GM23338 (cell line): ENCODE measurements around the gene ENOSF1. TPM values are rescaled to one million over a fixed set of nuclear protein-coding genes. Genes with fewer than 3 reads are reported as not detected.

Experiments used
- ATAC-seq: fragments of 200-7000 bp; cut with Tn5 transposase; 3 replicates; pipeline ENCODE4 v1.9.1; 2020
- DNase-seq: peaks from one replicate; pipeline ENCODE4 v3.0.0-alpha.2; 2015; ENCODE audit warnings: low spot score
- H2AFZ ChIP-seq: fragments of 200-600 bp; sonication (generic); 2 replicates; pipeline ENCODE4 v1.8.0; 2016; ENCODE audit warnings: antibody characterized with exemption, mild to moderate bottlenecking, moderate library complexity
- H3F3A ChIP-seq: fragments of 200-600 bp; sonication (generic); replicated peaks from 2 replicates; pipeline ENCODE4 v1.8.0; 2017; ENCODE audit warnings: antibody characterized with exemption, mixed run types, low read depth
- H3K27ac ChIP-seq: fragments of 200-600 bp; sonication (generic); 2 replicates; pipeline ENCODE4 v1.6.1; 2016; ENCODE audit warnings: low read depth
- H3K27me3 ChIP-seq: fragments of 200-600 bp; sonication (generic); 2 replicates; pipeline ENCODE4 v1.8.0; 2016; ENCODE audit warnings: mild to moderate bottlenecking, mixed run types, moderate library complexity; ENCODE audit not compliant: insufficient read depth
- H3K36me3 ChIP-seq: fragments of 200-600 bp; sonication (generic); 2 replicates; pipeline ENCODE4 v1.8.0; 2016; ENCODE audit warnings: mild to moderate bottlenecking; ENCODE audit not compliant: insufficient read depth
- H3K4me1 ChIP-seq: fragments of 200-600 bp; sonication (generic); 2 replicates; pipeline ENCODE4 v1.8.0; 2016; ENCODE audit warnings: mild to moderate bottlenecking, moderate library complexity; ENCODE audit not compliant: insufficient read depth
- H3K4me2 ChIP-seq: fragments of 200-600 bp; sonication (generic); 2 replicates; pipeline ENCODE4 v1.7.1; 2017; ENCODE audit warnings: mixed run types
- H3K4me3 ChIP-seq: fragments of 200-600 bp; sonication (generic); 2 replicates; pipeline ENCODE4 v1.6.1; 2016; ENCODE audit warnings: mixed run types
- H3K79me2 ChIP-seq: fragments of 200-600 bp; sonication (generic); replicated peaks from 2 replicates; pipeline ENCODE4 v1.8.0; 2017; ENCODE audit warnings: mild to moderate bottlenecking; ENCODE audit not compliant: insufficient read depth
- H3K9me2 ChIP-seq: fragments of 200-600 bp; sonication (generic); 2 replicates; pipeline ENCODE4 v1.8.0; 2017; ENCODE audit not compliant: insufficient read depth
- H4K20me1 ChIP-seq: fragments of 200-600 bp; sonication (generic); replicated peaks from 2 replicates; pipeline ENCODE4 v1.8.0; 2017; ENCODE audit warnings: mild to moderate bottlenecking; ENCODE audit not compliant: insufficient read depth
- H3K27ac Mint-ChIP-seq: 2 replicates; pipeline ENCODE4 v1.8.0; 2020; ENCODE audit warnings: inconsistent platforms, mild to moderate bottlenecking, moderate library complexity, mixed read lengths
- H3K27me3 Mint-ChIP-seq: 3 replicates; pipeline ENCODE4 v1.8.0; 2022; ENCODE audit warnings: low read depth, mild to moderate bottlenecking, moderate library complexity, mixed read lengths, inconsistent platforms; ENCODE audit not compliant: insufficient read depth, poor library complexity
- H3K36me3 Mint-ChIP-seq: 3 replicates; pipeline ENCODE4 v1.8.0; 2021; ENCODE audit warnings: low read depth, mild to moderate bottlenecking, inconsistent platforms, moderate library complexity, mixed read lengths
- H3K4me1 Mint-ChIP-seq: 3 replicates; pipeline ENCODE4 v1.8.0; 2020; ENCODE audit warnings: mild to moderate bottlenecking, inconsistent platforms, mixed read lengths
- H3K4me3 Mint-ChIP-seq: 3 replicates; pipeline ENCODE4 v1.8.0; 2021; ENCODE audit warnings: moderate library complexity, mild to moderate bottlenecking, inconsistent platforms, mixed read lengths
- H3K9me3 Mint-ChIP-seq: 3 replicates; pipeline ENCODE4 v1.8.0; 2020; ENCODE audit warnings: moderate library complexity, mild to moderate bottlenecking, inconsistent platforms, mixed read lengths
- CREB1 ChIP-seq: fragments of 250-450 bp; sonication (Bioruptor Pico); IDR thresholded peaks from 2 replicates; pipeline ENCODE4 v1.5.0; 2020; ENCODE audit warnings: low read depth, mild to moderate bottlenecking, moderate library complexity
- EZH2 ChIP-seq: fragments of 200-600 bp; sonication (generic); IDR thresholded peaks from one replicate; pipeline ENCODE4 v1.8.0; 2017; ENCODE audit warnings: antibody characterized with exemption, mild to moderate bottlenecking, low read depth; ENCODE audit not compliant: unreplicated experiment
- EZH2phosphoT487 ChIP-seq: fragments of 200-600 bp; sonication (generic); IDR thresholded peaks from one replicate; pipeline ENCODE4 v1.8.1; 2018; ENCODE audit warnings: antibody characterized with exemption; ENCODE audit not compliant: unreplicated experiment
- NANOG ChIP-seq: IDR thresholded peaks from 2 replicates; pipeline ENCODE4 v1.6.1; 2016; ENCODE audit warnings: antibody characterized with exemption, borderline replicate concordance
- POLR2AphosphoS5 ChIP-seq: IDR thresholded peaks from 2 replicates; pipeline ENCODE4 v1.6.1; 2016; ENCODE audit warnings: antibody characterized with exemption, low read depth
- STAT1 ChIP-seq: IDR thresholded peaks from one replicate; pipeline ENCODE4 v1.6.1; 2016; ENCODE audit warnings: antibody characterized with exemption; ENCODE audit not compliant: unreplicated experiment
- ZNF114 ChIP-seq: fragments of 250-450 bp; sonication (Bioruptor Pico); IDR thresholded peaks from 2 replicates; pipeline ENCODE4 v1.5.0; 2020; ENCODE audit warnings: mild to moderate bottlenecking, moderate library complexity
- ZNF331 ChIP-seq: fragments of 250-450 bp; sonication (Bioruptor Pico); IDR thresholded peaks from 2 replicates; pipeline ENCODE4 v1.5.0; 2020; ENCODE audit warnings: low read depth, mild to moderate bottlenecking, moderate library complexity
- polyA plus RNA-seq: library from polyadenylated mRNA; unstranded; fragments of >200 nt; fragmentation: Nextera tagmentation; extraction: Ambion mirVana; gene quantifications from 2 replicates; pipeline ENCODE4 v1.2.1, GENCODE V29; 2016
- total RNA-seq: library from RNA; depleted of rRNA; stranded (reverse); fragments of >200 nt; shearing (Covaris generic); gene quantifications from 2 replicates; pipeline ENCODE4 v1.2.3, GENCODE V29; 2014
- TF ChIP-seq, protein P1 (sequence below), 2 experiments: fragments of 200-600 bp in 1 of 2; sonication (generic) in 1 of 2; conservative IDR thresholded peaks; 2 replicates each; pipeline versions ENCODE4 v1.5.1 to v1.6.1; 2016 to 2017; ENCODE audit warnings: antibody characterized with exemption in 2 of 2, low read depth in 2 of 2, mild to moderate bottlenecking in 2 of 2, moderate library complexity in 1 of 2
- TF ChIP-seq, protein P2 (sequence below): IDR thresholded peaks from 2 replicates; pipeline ENCODE4 v1.6.1; 2016; ENCODE audit warnings: antibody characterized with exemption
- TF ChIP-seq, protein P3 (sequence below): fragments of 250-450 bp; sonication (Bioruptor Pico); IDR thresholded peaks from 2 replicates; pipeline ENCODE4 v1.5.0; 2020; ENCODE audit warnings: mild to moderate bottlenecking, moderate library complexity

Gene ENOSF1
- total and polyA plus RNA-seq, 2 experiments from 2014 or later, result 30.1 to 36.4 TPM

DNA sequence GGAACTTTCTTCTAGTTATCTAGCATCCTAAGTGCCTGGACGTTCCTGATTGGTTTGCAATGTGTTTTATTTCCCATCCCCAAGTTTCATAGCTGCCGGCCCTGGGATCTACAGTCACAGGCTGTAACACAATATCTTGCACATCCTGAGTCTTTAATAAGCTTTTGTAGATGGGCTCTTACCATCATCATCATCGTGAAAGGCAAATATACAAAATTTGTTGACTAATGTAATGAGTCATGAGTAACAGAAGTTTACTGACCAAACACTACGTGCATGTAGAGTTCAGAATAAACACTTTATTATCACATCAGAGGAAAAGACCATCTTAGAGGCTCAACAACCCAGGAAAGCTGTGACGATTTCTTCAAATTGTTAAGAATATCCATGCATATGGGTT is 63.1 kb downstream of the ENOSF1 start:
- TF ChIP-seq, protein P1, sequence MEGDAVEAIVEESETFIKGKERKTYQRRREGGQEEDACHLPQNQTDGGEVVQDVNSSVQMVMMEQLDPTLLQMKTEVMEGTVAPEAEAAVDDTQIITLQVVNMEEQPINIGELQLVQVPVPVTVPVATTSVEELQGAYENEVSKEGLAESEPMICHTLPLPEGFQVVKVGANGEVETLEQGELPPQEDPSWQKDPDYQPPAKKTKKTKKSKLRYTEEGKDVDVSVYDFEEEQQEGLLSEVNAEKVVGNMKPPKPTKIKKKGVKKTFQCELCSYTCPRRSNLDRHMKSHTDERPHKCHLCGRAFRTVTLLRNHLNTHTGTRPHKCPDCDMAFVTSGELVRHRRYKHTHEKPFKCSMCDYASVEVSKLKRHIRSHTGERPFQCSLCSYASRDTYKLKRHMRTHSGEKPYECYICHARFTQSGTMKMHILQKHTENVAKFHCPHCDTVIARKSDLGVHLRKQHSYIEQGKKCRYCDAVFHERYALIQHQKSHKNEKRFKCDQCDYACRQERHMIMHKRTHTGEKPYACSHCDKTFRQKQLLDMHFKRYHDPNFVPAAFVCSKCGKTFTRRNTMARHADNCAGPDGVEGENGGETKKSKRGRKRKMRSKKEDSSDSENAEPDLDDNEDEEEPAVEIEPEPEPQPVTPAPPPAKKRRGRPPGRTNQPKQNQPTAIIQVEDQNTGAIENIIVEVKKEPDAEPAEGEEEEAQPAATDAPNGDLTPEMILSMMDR (conservative IDR thresholded peaks at IDR 0.05; ENCODE audit: low read depth in 2 of 2), result no peak
- TF ChIP-seq ZNF331, result no peak
- no peak overlapping the region for H3K27ac Mint-ChIP-seq
- no peak overlapping the region for H3K4me2 ChIP-seq
- H3K79me2 ChIP-seq, result peaks cover 3% of the 10 kb centered on the region; the same call in 1 of the 2 replicates
- DNase-seq, result no peak
- H3F3A ChIP-seq, result no peaks in the 10 kb centered on the region
- no peaks in the 10 kb centered on the region; the same call in 1 of the 2 replicates for H3K4me1 ChIP-seq
- H3K9me2 ChIP-seq, result no peaks in the 10 kb centered on the region
- H2AFZ ChIP-seq, result no peak overlapping the region
- no peak for ATAC-seq
- H3K36me3 Mint-ChIP-seq, result no peaks in the 10 kb centered on the region
- H3K4me1 Mint-ChIP-seq, result peaks cover 12% of the 10 kb centered on the region; the same call in 2 of the 3 replicates
- H3K27me3 Mint-ChIP-seq, result peaks cover 5% of the 10 kb centered on the region
- H3K4me3 Mint-ChIP-seq, result no peak overlapping the region
- no peaks in the 10 kb centered on the region; the same call in 2 of the 3 replicates for H3K9me3 Mint-ChIP-seq
- H3K36me3 ChIP-seq, result no peaks in the 10 kb centered on the region
- no peak overlapping the region for H3K27ac ChIP-seq
- no peaks in the 10 kb centered on the region; the same call in 1 of the 2 replicates for H4K20me1 ChIP-seq
- H3K27me3 ChIP-seq, result no peaks in the 10 kb centered on the region
- H3K4me3 ChIP-seq, result no peak overlapping the region

DNA sequence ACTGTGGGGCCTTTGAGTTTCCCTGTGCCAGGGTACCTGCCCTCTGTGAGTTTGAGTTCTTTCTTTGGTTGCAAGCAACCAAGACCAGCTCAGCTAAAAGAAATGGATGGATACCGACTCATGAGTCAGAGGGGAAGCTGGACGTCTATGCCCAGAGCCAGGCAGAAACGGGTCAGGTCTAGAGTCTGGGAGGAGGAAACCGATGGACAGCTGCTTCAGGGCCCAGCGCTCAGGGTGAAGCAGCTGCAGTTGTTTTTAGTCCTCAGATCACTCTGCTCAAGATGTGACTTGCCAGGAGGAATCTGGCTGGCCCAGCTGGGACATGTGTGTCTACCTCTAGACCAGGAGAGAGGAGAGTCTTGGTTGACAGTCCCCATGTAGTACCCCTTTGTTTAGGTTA is 65.1 kb downstream of the ENOSF1 start:
- H3K9me2 ChIP-seq, result no peaks in the 10 kb centered on the region
- Mint-ChIP-seq H3K4me1 (peaks cover 5% of the 10 kb centered on the region; the same call in 2 of the 3 replicates), H3K36me3 (no peaks in the 10 kb centered on the region), H3K4me3 (no peak overlapping the region), H3K27me3 (peaks cover 2% of the 10 kb centered on the region), H3K9me3 (no peaks in the 10 kb centered on the region; the same call in 2 of the 3 replicates), H3K27ac (no peak overlapping the region)
- no peaks in the 10 kb centered on the region for H3F3A ChIP-seq
- no peaks in the 10 kb centered on the region; the same call in 1 of the 2 replicates for H3K79me2 ChIP-seq
- no peak overlapping the region for H2AFZ ChIP-seq
- no peaks in the 10 kb centered on the region for H3K4me1 ChIP-seq
- no peak overlapping the region for H3K27ac ChIP-seq
- DNase-seq (no peak), ATAC-seq (no peak)
- no peak overlapping the region for H3K4me3 ChIP-seq
- H3K27me3 ChIP-seq, result no peaks in the 10 kb centered on the region
- H3K36me3 ChIP-seq, result no peaks in the 10 kb centered on the region
- H3K4me2 ChIP-seq, result no peak overlapping the region
- H4K20me1 ChIP-seq, result no peaks in the 10 kb centered on the region; the same call in 1 of the 2 replicates
- TF ChIP-seq POLR2AphosphoS5 (no peak), ZNF114 (CRISPR knock-in tag) (no peak), NANOG (no peak), EZH2 (no peak), EZH2phosphoT487 (no peak), STAT1 (no peak), CREB1 (CRISPR knock-in tag) (no peak), ZNF331 (no peak)
- TF ChIP-seq, protein P1 (conservative IDR thresholded peaks at IDR 0.05; ENCODE audit: low read depth in 2 of 2), result no peak
- TF ChIP-seq, protein P2, sequence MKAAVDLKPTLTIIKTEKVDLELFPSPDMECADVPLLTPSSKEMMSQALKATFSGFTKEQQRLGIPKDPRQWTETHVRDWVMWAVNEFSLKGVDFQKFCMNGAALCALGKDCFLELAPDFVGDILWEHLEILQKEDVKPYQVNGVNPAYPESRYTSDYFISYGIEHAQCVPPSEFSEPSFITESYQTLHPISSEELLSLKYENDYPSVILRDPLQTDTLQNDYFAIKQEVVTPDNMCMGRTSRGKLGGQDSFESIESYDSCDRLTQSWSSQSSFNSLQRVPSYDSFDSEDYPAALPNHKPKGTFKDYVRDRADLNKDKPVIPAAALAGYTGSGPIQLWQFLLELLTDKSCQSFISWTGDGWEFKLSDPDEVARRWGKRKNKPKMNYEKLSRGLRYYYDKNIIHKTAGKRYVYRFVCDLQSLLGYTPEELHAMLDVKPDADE, result no peak
- TF ChIP-seq, protein P3, sequence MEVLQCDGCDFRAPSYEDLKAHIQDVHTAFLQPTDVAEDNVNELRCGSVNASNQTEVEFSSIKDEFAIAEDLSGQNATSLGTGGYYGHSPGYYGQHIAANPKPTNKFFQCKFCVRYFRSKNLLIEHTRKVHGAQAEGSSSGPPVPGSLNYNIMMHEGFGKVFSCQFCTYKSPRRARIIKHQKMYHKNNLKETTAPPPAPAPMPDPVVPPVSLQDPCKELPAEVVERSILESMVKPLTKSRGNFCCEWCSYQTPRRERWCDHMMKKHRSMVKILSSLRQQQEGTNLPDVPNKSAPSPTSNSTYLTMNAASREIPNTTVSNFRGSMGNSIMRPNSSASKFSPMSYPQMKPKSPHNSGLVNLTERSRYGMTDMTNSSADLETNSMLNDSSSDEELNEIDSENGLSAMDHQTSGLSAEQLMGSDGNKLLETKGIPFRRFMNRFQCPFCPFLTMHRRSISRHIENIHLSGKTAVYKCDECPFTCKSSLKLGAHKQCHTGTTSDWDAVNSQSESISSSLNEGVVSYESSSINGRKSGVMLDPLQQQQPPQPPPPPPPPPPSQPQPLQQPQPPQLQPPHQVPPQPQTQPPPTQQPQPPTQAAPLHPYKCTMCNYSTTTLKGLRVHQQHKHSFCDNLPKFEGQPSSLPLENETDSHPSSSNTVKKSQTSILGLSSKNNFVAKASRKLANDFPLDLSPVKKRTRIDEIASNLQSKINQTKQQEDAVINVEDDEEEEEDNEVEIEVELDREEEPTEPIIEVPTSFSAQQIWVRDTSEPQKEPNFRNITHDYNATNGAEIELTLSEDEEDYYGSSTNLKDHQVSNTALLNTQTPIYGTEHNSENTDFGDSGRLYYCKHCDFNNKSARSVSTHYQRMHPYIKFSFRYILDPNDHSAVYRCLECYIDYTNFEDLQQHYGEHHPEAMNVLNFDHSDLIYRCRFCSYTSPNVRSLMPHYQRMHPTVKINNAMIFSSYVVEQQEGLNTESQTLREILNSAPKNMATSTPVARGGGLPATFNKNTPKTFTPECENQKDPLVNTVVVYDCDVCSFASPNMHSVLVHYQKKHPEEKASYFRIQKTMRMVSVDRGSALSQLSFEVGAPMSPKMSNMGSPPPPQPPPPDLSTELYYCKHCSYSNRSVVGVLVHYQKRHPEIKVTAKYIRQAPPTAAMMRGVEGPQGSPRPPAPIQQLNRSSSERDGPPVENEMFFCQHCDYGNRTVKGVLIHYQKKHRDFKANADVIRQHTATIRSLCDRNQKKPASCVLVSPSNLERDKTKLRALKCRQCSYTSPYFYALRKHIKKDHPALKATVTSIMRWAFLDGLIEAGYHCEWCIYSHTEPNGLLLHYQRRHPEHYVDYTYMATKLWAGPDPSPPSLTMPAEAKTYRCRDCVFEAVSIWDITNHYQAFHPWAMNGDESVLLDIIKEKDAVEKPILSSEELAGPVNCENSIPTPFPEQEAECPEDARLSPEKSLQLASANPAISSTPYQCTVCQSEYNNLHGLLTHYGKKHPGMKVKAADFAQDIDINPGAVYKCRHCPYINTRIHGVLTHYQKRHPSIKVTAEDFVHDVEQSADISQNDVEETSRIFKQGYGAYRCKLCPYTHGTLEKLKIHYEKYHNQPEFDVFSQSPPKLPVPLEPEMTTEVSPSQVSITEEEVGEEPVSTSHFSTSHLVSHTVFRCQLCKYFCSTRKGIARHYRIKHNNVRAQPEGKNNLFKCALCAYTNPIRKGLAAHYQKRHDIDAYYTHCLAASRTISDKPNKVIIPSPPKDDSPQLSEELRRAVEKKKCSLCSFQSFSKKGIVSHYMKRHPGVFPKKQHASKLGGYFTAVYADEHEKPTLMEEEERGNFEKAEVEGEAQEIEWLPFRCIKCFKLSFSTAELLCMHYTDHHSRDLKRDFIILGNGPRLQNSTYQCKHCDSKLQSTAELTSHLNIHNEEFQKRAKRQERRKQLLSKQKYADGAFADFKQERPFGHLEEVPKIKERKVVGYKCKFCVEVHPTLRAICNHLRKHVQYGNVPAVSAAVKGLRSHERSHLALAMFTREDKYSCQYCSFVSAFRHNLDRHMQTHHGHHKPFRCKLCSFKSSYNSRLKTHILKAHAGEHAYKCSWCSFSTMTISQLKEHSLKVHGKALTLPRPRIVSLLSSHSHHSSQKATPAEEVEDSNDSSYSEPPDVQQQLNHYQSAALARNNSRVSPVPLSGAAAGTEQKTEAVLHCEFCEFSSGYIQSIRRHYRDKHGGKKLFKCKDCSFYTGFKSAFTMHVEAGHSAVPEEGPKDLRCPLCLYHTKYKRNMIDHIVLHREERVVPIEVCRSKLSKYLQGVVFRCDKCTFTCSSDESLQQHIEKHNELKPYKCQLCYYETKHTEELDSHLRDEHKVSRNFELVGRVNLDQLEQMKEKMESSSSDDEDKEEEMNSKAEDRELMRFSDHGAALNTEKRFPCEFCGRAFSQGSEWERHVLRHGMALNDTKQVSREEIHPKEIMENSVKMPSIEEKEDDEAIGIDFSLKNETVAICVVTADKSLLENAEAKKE (CRISPR knock-in tag), result no peak
